SK-N-SH (cell line): ENCODE measurements around the gene RETREG2. TPM values are rescaled to one million over a fixed set of nuclear protein-coding genes. Genes with fewer than 3 reads are reported as not detected.

Experiments
- CTCF ChIA-PET: fragments of 300-600, 350-600 bp; formaldehyde crosslinking; extraction: SDS; loops from one replicate; lab custom pipeline; 2021; lab: Yijun Ruan, JAX
- POLR2A ChIA-PET: fragments of 350-600 bp; sonication (Branson Sonifier 250); formaldehyde crosslinking; extraction: SDS; loops from one replicate; lab custom pipeline; 2020; ENCODE audit warnings: antibody characterized with exemption, inconsistent platforms; lab: Yijun Ruan, JAX
- DNase-seq: peaks from one replicate; pipeline ENCODE4 v3.0.0; 2012
- H2AFZ ChIP-seq: fragments of 200-600 bp; sonication (generic); 2 replicates; pipeline ENCODE4 v1.8.1; 2016; ENCODE audit warnings: antibody characterized with exemption, mild to moderate bottlenecking, low read depth
- H3F3A ChIP-seq: fragments of 200-600 bp; sonication (generic); replicated peaks from 2 replicates; pipeline ENCODE3; 2016; ENCODE audit warnings: antibody characterized with exemption, mild to moderate bottlenecking; ENCODE audit not compliant: insufficient read depth
- H3K27ac ChIP-seq, 2 experiments: fragments of 200-500 bp in 1 of 2; fragments of 200-600 bp in 1 of 2; sonication (Bioruptor generic) in 1 of 2; sonication (generic), shearing (Covaris generic) in 1 of 2; 2 replicates each; pipeline versions ENCODE4 v1.5.1 to v1.6.1; 2014 to 2016; ENCODE audit warnings: low read depth in 2 of 2, inconsistent platforms in 1 of 2, low read length in 1 of 2, mild to moderate bottlenecking in 1 of 2, mixed read lengths in 1 of 2
- H3K27me3 ChIP-seq: fragments of 200-600 bp; sonication (generic), shearing (Covaris generic); 2 replicates; pipeline ENCODE4 v1.6.1; 2016; ENCODE audit warnings: mixed run types; ENCODE audit not compliant: insufficient read depth
- H3K36me3 ChIP-seq, 2 experiments: fragments of 200-500 bp in 1 of 2; fragments of 200-600 bp in 1 of 2; sonication (Bioruptor generic) in 1 of 2; sonication (generic) in 1 of 2; replicated peaks in 1 of 2; 2 replicates each; pipeline versions ENCODE3 to v1.5.1; 2014 to 2016; ENCODE audit warnings: low read length in 1 of 2, mild to moderate bottlenecking in 1 of 2; ENCODE audit not compliant: insufficient read depth in 2 of 2, control insufficient read depth in 1 of 2
- H3K4me1 ChIP-seq, 2 experiments: fragments of 200-500 bp in 1 of 2; fragments of 200-600 bp in 1 of 2; sonication (Bioruptor generic) in 1 of 2; sonication (generic), shearing (Covaris generic) in 1 of 2; 2 replicates each; pipeline versions ENCODE4 v1.5.1 to v1.6.1; 2014 to 2016; ENCODE audit warnings: low read depth in 1 of 2, low read length in 1 of 2, mixed run types in 1 of 2; ENCODE audit not compliant: insufficient read depth in 2 of 2, control insufficient read depth in 1 of 2
- H3K4me2 ChIP-seq: fragments of 200-600 bp; sonication (generic), shearing (Covaris generic); 2 replicates; pipeline ENCODE4 v1.6.1; 2017; ENCODE audit warnings: mixed run types
- H3K4me3 ChIP-seq, 2 experiments: fragments of 200-500 bp in 1 of 2; fragments of 200-600 bp in 1 of 2; sonication (Bioruptor generic) in 1 of 2; sonication (generic), shearing (Covaris generic) in 1 of 2; 2 replicates each; pipeline versions ENCODE4 v1.5.1 to v1.8.1; 2014 to 2016; ENCODE audit warnings: low read depth in 2 of 2, inconsistent platforms in 1 of 2, low read length in 1 of 2, mild to moderate bottlenecking in 1 of 2, mixed read lengths in 1 of 2, moderate library complexity in 1 of 2
- H3K79me2 ChIP-seq: fragments of 200-600 bp; sonication (generic); 2 replicates; pipeline ENCODE4 v1.8.1; 2017; ENCODE audit warnings: mild to moderate bottlenecking; ENCODE audit not compliant: insufficient read depth
- H3K9ac ChIP-seq: fragments of 200-600 bp; sonication (generic); 2 replicates; pipeline ENCODE4 v1.6.1; 2017; ENCODE audit warnings: mixed run types
- H3K9me2 ChIP-seq: fragments of 200-600 bp; sonication (generic); 2 replicates; pipeline ENCODE4 v1.6.1; 2017; ENCODE audit warnings: mixed run types
- H3K9me3 ChIP-seq: fragments of 200-600 bp; sonication (generic); 2 replicates; pipeline ENCODE4 v1.6.1; 2017; ENCODE audit warnings: mixed run types, mild to moderate bottlenecking, moderate library complexity
- H4K20me1 ChIP-seq: fragments of 200-600 bp; sonication (generic); 2 replicates; pipeline ENCODE4 v1.6.1; 2017; ENCODE audit warnings: mild to moderate bottlenecking, mixed run types; ENCODE audit not compliant: insufficient read depth
- GABPA ChIP-seq: IDR thresholded peaks from 2 replicates; pipeline ENCODE4 v1.4.0; 2012; ENCODE audit warnings: low read depth, mild to moderate bottlenecking
- MAX ChIP-seq: IDR thresholded peaks from 2 replicates; pipeline ENCODE4 v1.4.0; 2012; ENCODE audit warnings: low read depth
- MEF2A ChIP-seq: IDR thresholded peaks from 2 replicates; pipeline ENCODE4 v1.4.0; 2012; ENCODE audit warnings: low read depth, borderline replicate concordance
- MXI1 ChIP-seq: IDR thresholded peaks from 2 replicates; pipeline ENCODE4 v1.6.1; 2012; ENCODE audit warnings: mild to moderate bottlenecking, low read depth, low read length, improper control_type of control experiment
- NFIC ChIP-seq: IDR thresholded peaks from 2 replicates; pipeline ENCODE4 v1.4.0; 2012; ENCODE audit warnings: borderline replicate concordance
- NRF1 ChIP-seq: IDR thresholded peaks from 2 replicates; pipeline ENCODE4 v1.6.1; 2012; ENCODE audit warnings: low read depth, mild to moderate bottlenecking, low read length
- POLR2AphosphoS5 ChIP-seq: IDR thresholded peaks from 2 replicates; pipeline ENCODE4 v1.6.1; 2012; ENCODE audit warnings: low read depth, low read length
- RAD21 ChIP-seq: IDR thresholded peaks from 2 replicates; pipeline ENCODE4 v1.6.1; 2012; ENCODE audit warnings: mild to moderate bottlenecking, low read length
- REST ChIP-seq: IDR thresholded peaks from 2 replicates; pipeline ENCODE4 v1.6.1; 2012; ENCODE audit warnings: mild to moderate bottlenecking, low read depth, low read length, moderate library complexity
- TAF1 ChIP-seq: IDR thresholded peaks from 2 replicates; pipeline ENCODE4 v1.6.1; 2012; ENCODE audit warnings: low read depth, mild to moderate bottlenecking, low read length, moderate library complexity, borderline replicate concordance
- WGBS: methylation state at CpG from one replicate; pipeline ENCODE4 v1.1.6; 2017; ENCODE audit warnings: low lambda C conversion rate; 5-methylcytosine and 5-hydroxymethylcytosine counted together
- polyA plus RNA-seq, 3 experiments: library from polyadenylated mRNA; depleted of rRNA; stranded (reverse); fragments of >200 nt; gene quantifications; 2 replicates each; pipeline ENCODE4 v1.2.3, GENCODE V29; 2012

Gene RETREG2
- polyA plus RNA-seq, 1 of the 3 experiments (the other 2 are of a cell fraction): 74.6 TPM

- CTCF ChIA-PET: interaction anchor here (0.6 to 4.0 kb wide), 7 partner anchors 11 to 182 kb away, joined by 3 to 26 read pairs (median 5); partner anchors contain the start of genes ABCB6, CNPPD1 and SLC23A3
- TF ChIP-seq RAD21 (0 out of 2 replicates have a peak, but pooled peaks have one; percentile 2), TAF1 (peak; percentile 86), REST (0 out of 2 replicates have a peak, but pooled peaks have one; percentile 32), MEF2A (no peak), NFIC (no peak), NRF1 (peak; percentile 78), POLR2AphosphoS5 (peak; percentile 97), MAX (peak; percentile 77; the same call in 1 of the 2 replicates), MXI1 (peak; percentile 75), GABPA (0 out of 2 replicates have a peak, but pooled peaks have one; percentile 29)
- Histone ChIP-seq H3K4me3 (peak within 1 kb of the TSS; percentile 69), H3K9me2 (no peaks in the 10 kb centered on the region), H3K79me2 (no peaks in the 10 kb centered on the region), H3F3A (peaks cover 15% of the 10 kb centered on the region), H3K27ac (peak within 1 kb of the TSS; percentile 67 to 93; a peak in 3 of 4 replicates), H3K9ac (peak within 1 kb of the TSS; percentile 50; the same call in 1 of the 2 replicates), H3K36me3 (peaks cover 9 to 26% of the 10 kb centered on the region in 2 experiments), H3K9me3 (no peaks in the 10 kb centered on the region), H4K20me1 (no peaks in the 10 kb centered on the region), H3K27me3 (no peaks in the 10 kb centered on the region), H2AFZ (peak within 1 kb of the TSS; percentile 59), H3K4me2 (peak within 1 kb of the TSS; percentile 86), H3K4me1 (peaks cover 13 to 20% of the 10 kb centered on the region in 2 experiments; a peak in 3 of 4 replicates)
- DNase-seq: peak; percentile 99
- POLR2A ChIA-PET: interaction anchor here (0.6 to 4.6 kb wide), 9 partner anchors 11 to 423 kb away, joined by 3 to 52 read pairs (median 4); partner anchors contain the start of genes ABCB6, CNPPD1, GLB1L and STK16
- WGBS: 3% methylated on average over 15 of the region's 76 CpGs
These were observed 28.5 kb downstream of the RETREG2 start, which contains the start of gene ZFAND2B for GRCh38 chr2:219206328-219207133. Gene ZFAND2B (plus strand): TSS chr2:219206782. CDS start chr2:219206988, 206 bp downstream.
